IMR-90 (cell line): ENCODE results near the gene TFIP11.
"Not testable (repeated sequence)": the region's sequence is repeated elsewhere in the genome, so short reads cannot be mapped to it uniquely, and the experiment has no call there.

Source experiments
- CTCF ChIP-seq: conservative IDR thresholded peaks from 2 replicates; pipeline ENCODE4 v1.5.1; 2012; ENCODE audit warnings: mild to moderate bottlenecking, low read depth, low read length, improper control_type of control experiment
- MAFK ChIP-seq: IDR thresholded peaks from 2 replicates; pipeline ENCODE4 v1.6.1; 2012; ENCODE audit warnings: low read depth, low read length, improper control_type of control experiment
- MAZ ChIP-seq: IDR thresholded peaks from 2 replicates; pipeline ENCODE4 v1.6.1; 2012; ENCODE audit warnings: low read depth, mild to moderate bottlenecking, low read length, improper control_type of control experiment, moderate library complexity, borderline replicate concordance
- MXI1 ChIP-seq: IDR thresholded peaks from 2 replicates; pipeline ENCODE4 v1.6.1; 2012; ENCODE audit warnings: low read depth, mild to moderate bottlenecking, low read length, moderate library complexity, borderline replicate concordance
- NFE2L2 ChIP-seq: fragments of 150-350 bp; IDR thresholded peaks from 2 replicates; pipeline ENCODE4 v1.6.1; 2016; ENCODE audit warnings: low read depth, mild to moderate bottlenecking, low read length
- POLR2A ChIP-seq: IDR thresholded peaks from 2 replicates; pipeline ENCODE4 v1.6.1; 2012; ENCODE audit warnings: mild to moderate bottlenecking, low read depth, low read length
- RAD21 ChIP-seq: IDR thresholded peaks from 2 replicates; pipeline ENCODE4 v1.6.1; 2012; ENCODE audit warnings: low read length, improper control_type of control experiment

GRCh38 chr22:26528518-26528917 is 16.2 kb upstream of the TFIP11 start:
- TF ChIP-seq CTCF, RAD21, POLR2A, NFE2L2, MAZ, MXI1, MAFK: not testable (repeated sequence)
